Activated CD8-positive, alpha-beta memory T cell treated with anti-CD3 and anti-CD28 coated beads for 24 hours (primary cell): ENCODE measurements around the gene POLR3A.

Experiments
- DNase-seq: peaks from one replicate; pipeline ENCODE4 v3.0.0-alpha.2; 2020

POLR3A gene

DNA sequence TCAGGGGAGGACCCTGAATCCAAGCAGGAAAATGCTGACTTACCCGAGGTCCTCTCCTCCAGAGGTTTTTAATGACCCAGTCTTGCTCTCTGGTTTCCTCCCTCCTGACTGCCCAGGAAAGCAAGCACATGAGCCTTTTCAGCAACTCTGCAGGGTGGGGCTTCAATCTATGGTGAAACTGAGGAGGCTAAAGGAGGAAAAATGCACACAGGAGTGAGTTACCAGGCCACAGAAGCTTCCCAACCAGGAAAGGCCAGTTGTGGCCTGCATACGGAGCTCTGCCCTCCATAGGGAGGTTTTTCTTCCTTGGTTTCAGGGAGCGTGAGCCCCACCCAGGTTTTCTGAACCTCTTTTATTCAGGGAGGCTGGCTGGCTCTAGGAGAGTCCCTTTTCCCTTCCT lies 88.7 kb downstream of the POLR3A start:
- DNase-seq, result no peak

DNA sequence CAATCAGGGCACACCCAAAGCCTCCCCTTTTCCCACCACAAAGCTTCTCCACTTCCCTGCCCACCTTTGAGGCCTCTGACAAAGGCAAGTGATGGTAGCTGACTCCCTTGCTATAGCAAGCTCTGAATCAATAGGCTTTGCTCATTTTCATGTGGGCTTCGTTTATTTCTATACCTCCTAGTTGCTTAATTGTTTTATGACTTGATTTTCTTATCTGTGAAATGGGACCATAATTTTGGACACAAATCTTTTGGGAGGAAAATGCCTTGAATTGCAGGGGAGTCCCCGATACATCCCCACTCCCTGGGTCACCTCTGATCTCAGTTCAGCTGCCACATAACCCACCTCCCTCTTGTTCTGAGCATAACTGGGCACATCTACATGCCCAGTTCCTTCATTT lies 89.1 kb downstream of the POLR3A start:
- no peak for DNase-seq

DNA sequence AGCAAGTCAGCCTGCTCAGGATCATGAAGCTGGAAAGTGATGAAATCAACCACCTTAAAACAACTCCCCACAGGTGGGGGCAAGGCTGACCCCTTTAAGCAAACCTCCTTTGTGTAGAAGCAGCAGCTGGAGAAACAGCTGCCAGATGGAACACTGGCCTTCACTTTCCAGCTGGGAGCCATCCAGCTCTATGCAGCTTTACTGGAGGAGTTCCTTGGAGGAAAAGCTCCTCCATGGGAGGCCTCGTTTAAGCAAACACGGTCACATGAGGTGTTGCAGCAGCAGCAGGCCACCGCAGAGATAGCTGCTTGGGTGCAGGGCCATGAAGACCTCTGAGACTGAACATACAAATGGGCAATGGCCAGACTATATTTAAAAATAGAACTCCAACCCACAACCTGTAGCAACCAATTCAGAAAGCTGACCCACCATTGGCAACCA lies 89.7 kb downstream of the POLR3A start:
- no peak for DNase-seq

- DNase-seq, result no peak
Measured at GRCh38 chr10:77936697-77937567, 92.4 kb downstream of the POLR3A start.

- no peak for DNase-seq
Measured at GRCh38 chr10:77932016-77932715, 97.1 kb downstream of the POLR3A start.

- no peak for DNase-seq
Measured at GRCh38 chr10:77927402-77928246, 101.7 kb downstream of the POLR3A start.

DNA sequence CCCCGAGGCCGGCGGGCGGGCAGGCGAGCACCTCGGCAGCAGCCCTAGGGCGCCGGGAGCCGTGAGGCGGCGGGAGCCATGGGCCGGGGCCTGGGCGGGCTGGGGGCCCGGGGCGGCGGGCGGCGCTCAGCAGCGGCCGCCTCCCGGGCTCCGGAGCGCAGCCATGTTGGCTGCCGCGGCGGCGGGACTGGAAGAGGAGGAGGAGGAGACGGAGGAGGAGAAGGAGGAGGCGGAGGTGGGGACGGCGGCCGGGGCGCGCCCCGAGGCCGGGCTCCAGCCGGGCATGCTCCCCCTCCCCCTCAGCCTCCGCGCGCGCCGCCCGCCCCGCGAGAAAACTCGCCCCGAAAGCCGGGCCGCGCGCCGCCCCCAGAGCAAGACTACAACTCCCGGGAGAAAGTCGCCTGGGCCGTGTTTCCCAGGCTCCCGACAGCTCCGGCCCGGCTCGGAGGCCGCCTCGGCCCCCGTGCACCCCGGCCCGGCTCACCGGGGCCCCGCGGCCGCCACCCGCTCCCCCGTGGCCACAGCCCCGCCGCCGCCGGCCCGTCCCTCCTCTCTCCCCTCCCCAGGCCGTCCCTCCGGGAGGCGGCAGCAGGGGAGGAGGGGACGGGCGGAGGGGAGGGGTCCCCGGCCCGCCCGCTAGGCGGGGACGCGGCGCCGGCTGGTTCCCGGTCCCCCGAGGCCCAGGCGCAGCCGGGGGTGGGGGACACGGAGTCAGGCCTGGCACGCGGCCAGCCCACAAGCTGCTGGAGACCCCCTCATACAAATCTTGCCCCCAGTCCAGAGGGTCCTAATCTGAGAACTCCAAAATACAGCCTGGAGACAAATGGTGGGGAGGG lies 102.5 kb downstream of the POLR3A start, which contains the start of gene DLG5:
TSS of gene DLG5 (minus strand) at position 190 of the 836 bp plus-strand sequence. CDS start 235 bp downstream, outside the sequence.
- DNase-seq, result peak; percentile 66

DNA sequence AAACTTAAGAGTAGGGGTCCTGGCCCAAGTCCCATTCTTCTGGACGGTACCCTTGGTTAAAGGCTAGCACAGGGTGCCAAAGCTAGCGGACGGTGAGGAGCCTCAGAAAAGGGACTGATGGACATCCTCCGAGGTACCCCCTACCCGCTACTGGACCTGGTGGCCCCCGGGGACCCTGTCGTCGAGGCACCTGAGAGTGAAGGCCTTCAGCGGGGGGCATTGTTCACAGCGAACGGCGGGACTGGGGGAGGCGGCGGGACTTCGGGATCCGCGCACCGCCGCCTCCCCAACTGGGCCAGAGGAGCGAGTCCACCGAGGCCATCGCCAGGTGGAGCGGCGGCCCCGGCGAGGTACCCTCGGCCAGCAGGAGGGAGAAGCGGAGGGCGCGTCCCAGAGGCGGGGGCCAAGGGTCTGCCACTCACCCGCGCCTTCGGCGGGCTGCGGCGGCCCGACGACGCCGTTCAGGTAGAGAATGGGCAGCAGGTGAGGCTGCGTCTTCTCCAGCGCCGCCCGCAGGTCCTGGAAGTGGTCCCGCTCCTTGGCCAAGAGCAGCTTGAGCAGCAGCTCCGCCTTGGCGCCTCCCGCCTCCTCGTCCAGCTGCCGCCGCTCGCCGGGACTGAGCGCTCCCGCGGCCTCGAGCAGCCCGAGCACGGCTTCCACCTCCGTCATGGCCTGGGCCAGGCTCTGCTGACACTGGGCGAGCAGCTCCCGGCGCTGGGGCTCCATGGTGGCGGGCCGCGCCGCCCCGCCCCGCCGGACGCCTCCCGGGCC lies 103.3 kb downstream of the POLR3A start:
- no peak for DNase-seq

GRCh38 chr10:77925410-77925794 lies 103.9 kb downstream of the POLR3A start:
- DNase-seq, result no peak

- DNase-seq, result no peak
Measured at GRCh38 chr10:77922566-77923179, 106.6 kb downstream of the POLR3A start.

DNA sequence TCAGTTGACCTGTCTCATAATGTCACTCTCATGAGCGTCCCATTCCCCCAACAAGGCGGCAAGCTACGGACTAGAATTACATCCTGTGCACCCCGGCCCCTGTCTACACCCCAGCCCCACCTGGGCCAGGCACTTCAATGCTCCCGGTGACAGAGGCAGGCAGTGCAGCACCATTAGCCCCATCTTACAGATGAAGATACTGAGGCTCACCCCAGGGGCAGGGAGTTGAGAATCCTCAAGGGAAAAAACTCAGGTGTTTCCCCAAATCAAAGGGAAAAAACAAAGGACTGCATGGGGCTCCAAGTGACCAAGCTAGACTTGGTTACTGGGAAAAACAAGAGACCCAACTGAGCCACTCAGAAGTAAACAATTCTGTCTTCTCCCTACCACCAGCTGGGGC lies 107.3 kb downstream of the POLR3A start:
- no peak for DNase-seq

DNA sequence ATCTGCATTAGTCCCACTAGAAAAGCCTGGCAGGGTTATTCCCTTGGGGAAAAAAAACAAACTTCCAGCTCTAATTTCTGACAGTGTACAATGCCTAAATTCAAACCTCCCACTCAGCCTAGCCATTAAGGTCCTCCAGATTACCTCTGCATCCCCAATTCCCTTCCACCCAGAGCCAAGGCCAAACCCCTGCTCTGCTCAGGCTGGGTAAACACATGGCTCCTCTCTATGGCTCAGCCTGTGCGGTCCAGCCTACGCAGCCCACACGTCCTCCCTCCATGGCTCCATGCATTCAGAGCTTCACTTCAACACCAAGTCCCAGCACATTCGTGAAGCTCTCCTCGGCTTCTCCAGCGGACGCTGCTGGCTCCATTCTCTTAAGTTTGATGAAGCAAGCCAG lies 107.9 kb downstream of the POLR3A start:
- no peak for DNase-seq

- DNase-seq, result no peak
Measured at GRCh38 chr10:77920495-77920894, 108.8 kb downstream of the POLR3A start.

DNA sequence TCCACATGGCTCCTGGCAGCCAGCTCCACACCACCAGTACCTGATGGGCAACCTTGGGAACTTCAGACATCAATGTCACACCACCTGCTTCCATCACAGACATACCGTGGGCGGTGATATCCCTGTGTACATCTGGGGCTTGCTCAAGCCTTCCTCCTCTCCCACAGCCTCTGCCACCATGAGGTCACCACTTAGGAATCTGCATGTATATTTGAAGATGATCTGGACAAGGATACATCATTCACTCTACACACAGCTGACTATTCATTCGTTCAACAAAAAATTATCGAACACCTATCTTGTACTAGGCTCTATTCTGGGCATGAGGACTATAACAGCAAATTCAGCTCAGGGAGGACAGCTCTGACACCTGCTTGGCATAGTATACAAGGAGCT lies 109.6 kb downstream of the POLR3A start:
- no peak for DNase-seq
